HFFc6 (cell line): ENCODE results near the gene SSBP4. TPM values are rescaled to one million over a fixed set of nuclear protein-coding genes. Genes with fewer than 3 reads are reported as not detected.

Experiments
- DNase-seq: peaks from one replicate; pipeline ENCODE4 v3.0.0-alpha.2; 2018
- H3K27ac Mint-ChIP-seq: 2 replicates; pipeline ENCODE4 v1.8.0; 2020; ENCODE audit warnings: mild to moderate bottlenecking, mixed read lengths
- H3K27me3 Mint-ChIP-seq: 2 replicates; pipeline ENCODE4 v1.8.0; 2021; ENCODE audit warnings: mild to moderate bottlenecking, moderate library complexity, mixed read lengths; ENCODE audit not compliant: insufficient read depth
- H3K36me3 Mint-ChIP-seq: 2 replicates; pipeline ENCODE4 v1.8.0; 2021; ENCODE audit warnings: low read depth, mixed read lengths
- H3K4me1 Mint-ChIP-seq: 2 replicates; pipeline ENCODE4 v1.8.0; 2020; ENCODE audit warnings: low read depth, mixed read lengths
- H3K4me3 Mint-ChIP-seq: 2 replicates; pipeline ENCODE4 v1.8.0; 2020; ENCODE audit warnings: mild to moderate bottlenecking, moderate library complexity, mixed read lengths
- H3K9me3 Mint-ChIP-seq: 2 replicates; pipeline ENCODE4 v1.8.0; 2020; ENCODE audit warnings: mild to moderate bottlenecking, mixed read lengths
- CTCF ChIP-seq: fragments of 200-600 bp; sonication (generic); IDR thresholded peaks from 2 replicates; pipeline ENCODE4 v1.5.0; 2021; ENCODE audit warnings: antibody characterized with exemption, mild to moderate bottlenecking
- total RNA-seq, 6 experiments: library from RNA; stranded (reverse); fragmentation: NEBNext Ultra II Directional; extraction: Animal tissue kit (Norgen Biotek cat#: 25700); gene quantifications; 2 replicates in 1 of 6; 3 replicates in 5 of 6; pipeline ENCODE4 v1.2.3, GENCODE V29; 2021

SSBP4 gene
- total RNA-seq, 6 experiments from 2014 or later = 76.4 to 84.3 (median 80.4) TPM

- H3K27ac Mint-ChIP-seq = no peak overlapping the region
- TF ChIP-seq CTCF = no peak
- DNase-seq = no peak
- H3K4me3 Mint-ChIP-seq = no peak overlapping the region
- peaks cover 8% of the 10 kb centered on the region for H3K27me3 Mint-ChIP-seq
- peaks cover 5% of the 10 kb centered on the region; the same call in 1 of the 2 replicates for H3K9me3 Mint-ChIP-seq
- H3K4me1 Mint-ChIP-seq = peaks cover 10% of the 10 kb centered on the region
- H3K36me3 Mint-ChIP-seq = peaks cover 19% of the 10 kb centered on the region; the same call in 1 of the 2 replicates
Measured at GRCh38 chr19:18444513-18444912, 25.3 kb downstream of the SSBP4 start.

GRCh38 chr19:18445262-18445948 lies 26.2 kb downstream of the SSBP4 start:
- Mint-ChIP-seq H3K27me3 (peaks cover 8% of the 10 kb centered on the region), H3K9me3 (peaks cover 5% of the 10 kb centered on the region; the same call in 1 of the 2 replicates), H3K27ac (no peak overlapping the region), H3K4me3 (no peak overlapping the region), H3K36me3 (peaks cover 19% of the 10 kb centered on the region; the same call in 1 of the 2 replicates), H3K4me1 (0 out of 2 replicates have a peak, but pooled peaks cover 6% of the 10 kb centered on the region)
- no peak for TF ChIP-seq CTCF
- DNase-seq = no peak

GRCh38 chr19:18446145-18446810 lies 27.1 kb downstream of the SSBP4 start:
- H3K36me3 Mint-ChIP-seq = peaks cover 19% of the 10 kb centered on the region; the same call in 1 of the 2 replicates
- H3K27me3 Mint-ChIP-seq = peaks cover 5% of the 10 kb centered on the region
- H3K4me1 Mint-ChIP-seq = peaks cover 10% of the 10 kb centered on the region; the same call in 1 of the 2 replicates
- peaks cover 5% of the 10 kb centered on the region; the same call in 1 of the 2 replicates for H3K9me3 Mint-ChIP-seq
- no peak for DNase-seq
- no peak for TF ChIP-seq CTCF
- H3K27ac Mint-ChIP-seq = no peak overlapping the region
- H3K4me3 Mint-ChIP-seq = no peak overlapping the region

GRCh38 chr19:18446811-18447359 lies 27.7 kb downstream of the SSBP4 start:
- no peak for DNase-seq
- H3K4me3 Mint-ChIP-seq = no peak overlapping the region

GRCh38 chr19:18449552-18449951 lies 30.4 kb downstream of the SSBP4 start:
- H3K27ac Mint-ChIP-seq = no peak overlapping the region
- H3K27me3 Mint-ChIP-seq = peaks cover 1% of the 10 kb centered on the region
- no peaks in the 10 kb centered on the region for H3K9me3 Mint-ChIP-seq
- H3K4me1 Mint-ChIP-seq = peaks cover 29% of the 10 kb centered on the region
- peaks cover 8% of the 10 kb centered on the region; the same call in 1 of the 2 replicates for H3K36me3 Mint-ChIP-seq
- no peak overlapping the region for H3K4me3 Mint-ChIP-seq
- no peak for DNase-seq
- no peak for TF ChIP-seq CTCF

More at GRCh38 chr19:18446811-18447359, 27.7 kb downstream of the SSBP4 start:
- peaks cover 12% of the 10 kb centered on the region for H3K4me1 Mint-ChIP-seq
- no peak overlapping the region for H3K27ac Mint-ChIP-seq
- H3K27me3 Mint-ChIP-seq = peaks cover 5% of the 10 kb centered on the region
- H3K36me3 Mint-ChIP-seq = peaks cover 19% of the 10 kb centered on the region; the same call in 1 of the 2 replicates
- peaks cover 5% of the 10 kb centered on the region; the same call in 1 of the 2 replicates for H3K9me3 Mint-ChIP-seq
- no peak for TF ChIP-seq CTCF
